NCI-H82 treated with DMSO at 0.1 percent for 48 hours (cell line): Measurements from ENCODE around the gene POLR1F.
A peak's percentile ranks its signal among the peaks of the same experiment; 100 is the strongest.

Experiments used
- DNase-seq: peaks from one replicate; lab custom pipeline; 2025; ENCODE audit not compliant: unreplicated experiment; lab: John Stamatoyannopoulos, UW

POLR1F gene

GRCh38 chr7:19675816-19676215 lies 33.0 kb downstream of the POLR1F start:
- DNase-seq = no peak

- DNase-seq = no peak
These were observed 34.4 kb downstream of the POLR1F start for GRCh38 chr7:19674266-19674960.

- DNase-seq = no peak
These were observed 38.0 kb downstream of the POLR1F start for GRCh38 chr7:19670806-19671205.

GRCh38 chr7:19665399-19666008 lies 43.3 kb downstream of the POLR1F start:
- peak; percentile 21 for DNase-seq

- no peak for DNase-seq
These were observed 44.9 kb downstream of the POLR1F start for GRCh38 chr7:19663816-19664462.

- no peak for DNase-seq
These were observed 60.0 kb downstream of the POLR1F start for GRCh38 chr7:19648791-19649190.
